Naive B cell (primary cell): ENCODE results near the gene ALK. TPM values are rescaled to one million over a fixed set of nuclear protein-coding genes. Genes with fewer than 3 reads are reported as not detected.

Experiments used
- ATAC-seq, 2 donors: fragments of 150-1000 bp; cut with Tn5 transposase; 2 replicates each; pipeline ENCODE4 v1.10.0; 2021; ENCODE audit warnings: low read depth in 2 of 2, mild to moderate bottlenecking in 2 of 2, moderate library complexity in 2 of 2
- DNase-seq: peaks from one replicate; pipeline ENCODE4 v3.0.0; 2022
- H3K27ac Mint-ChIP-seq, 6 donors: one replicate each; pipeline ENCODE4 v1.8.0; 2020 to 2022; ENCODE audit warnings: mild to moderate bottlenecking in 6 of 6, mixed read lengths in 6 of 6, moderate library complexity in 5 of 6, inconsistent platforms in 2 of 6
- H3K27me3 Mint-ChIP-seq, 3 donors: one replicate each; pipeline ENCODE4 v1.8.0; 2021 to 2022; ENCODE audit warnings: mixed read lengths in 3 of 3, mild to moderate bottlenecking in 1 of 3
- H3K36me3 Mint-ChIP-seq, 2 donors: one replicate each; pipeline ENCODE4 v1.8.0; 2020 to 2022; ENCODE audit warnings: mixed read lengths in 2 of 2, inconsistent platforms in 1 of 2, mild to moderate bottlenecking in 1 of 2
- H3K4me1 Mint-ChIP-seq, 3 donors: one replicate each; pipeline ENCODE4 v1.8.0; 2020 to 2022; ENCODE audit warnings: mixed read lengths in 3 of 3, inconsistent platforms in 1 of 3, mild to moderate bottlenecking in 1 of 3, moderate library complexity in 1 of 3
- H3K4me3 Mint-ChIP-seq, 8 donors: one replicate each; pipeline ENCODE4 v1.8.0; 2020 to 2022; ENCODE audit warnings: mild to moderate bottlenecking in 8 of 8, mixed read lengths in 8 of 8, moderate library complexity in 8 of 8, inconsistent platforms in 2 of 8
- H3K9me3 Mint-ChIP-seq, 7 donors: one replicate each; pipeline ENCODE4 v1.8.0; 2020 to 2022; ENCODE audit warnings: mixed read lengths in 7 of 7, mild to moderate bottlenecking in 5 of 7, inconsistent platforms in 2 of 7, moderate library complexity in 1 of 7
- polyA plus RNA-seq, 6 donors: library from polyadenylated mRNA; unstranded; fragments of 300-500 nt; fragmentation: Illumina TruSeq; gene quantifications; one replicate each; pipeline ENCODE4 v1.2.3, GENCODE V29; 2021; ENCODE audit warnings: low read depth in 6 of 6

ALK gene
- polyA plus RNA-seq, 6 donors from 2014 or later, result not detected

DNA sequence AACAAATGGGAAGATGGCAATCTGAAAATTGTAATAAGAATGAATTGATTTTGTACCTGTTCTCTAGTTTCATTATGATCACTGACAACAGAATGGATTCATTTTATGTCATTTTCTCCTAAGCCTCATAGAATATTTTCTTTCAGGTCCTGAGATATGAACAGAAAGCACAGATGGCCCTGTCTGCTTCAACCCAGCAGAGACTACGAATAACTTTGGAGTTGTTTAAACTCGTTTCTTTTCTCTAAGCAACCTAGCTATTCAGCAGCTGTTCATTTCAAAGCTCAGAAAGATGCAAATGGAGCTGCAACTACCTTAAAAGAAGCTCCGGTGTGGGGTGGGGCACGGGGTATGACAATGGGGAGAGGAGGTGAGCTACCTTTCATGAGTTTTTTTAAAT lies 124.9 kb downstream of the ALK start:
- H3K27me3 Mint-ChIP-seq, result peaks cover 7 to 15% (median 8%) of the 10 kb centered on the region in 3 donors
- H3K9me3 Mint-ChIP-seq, result peaks cover 0 to 5% (median 0%) of the 10 kb centered on the region in 7 donors
- no peaks in the 10 kb centered on the region for H3K4me1 Mint-ChIP-seq
- ATAC-seq (no peak), DNase-seq (no peak)
- peak overlapping the region in 1 of 6 donors; percentile 12 for H3K27ac Mint-ChIP-seq
- no peaks in the 10 kb centered on the region for H3K36me3 Mint-ChIP-seq
- no peak overlapping the region for H3K4me3 Mint-ChIP-seq

DNA sequence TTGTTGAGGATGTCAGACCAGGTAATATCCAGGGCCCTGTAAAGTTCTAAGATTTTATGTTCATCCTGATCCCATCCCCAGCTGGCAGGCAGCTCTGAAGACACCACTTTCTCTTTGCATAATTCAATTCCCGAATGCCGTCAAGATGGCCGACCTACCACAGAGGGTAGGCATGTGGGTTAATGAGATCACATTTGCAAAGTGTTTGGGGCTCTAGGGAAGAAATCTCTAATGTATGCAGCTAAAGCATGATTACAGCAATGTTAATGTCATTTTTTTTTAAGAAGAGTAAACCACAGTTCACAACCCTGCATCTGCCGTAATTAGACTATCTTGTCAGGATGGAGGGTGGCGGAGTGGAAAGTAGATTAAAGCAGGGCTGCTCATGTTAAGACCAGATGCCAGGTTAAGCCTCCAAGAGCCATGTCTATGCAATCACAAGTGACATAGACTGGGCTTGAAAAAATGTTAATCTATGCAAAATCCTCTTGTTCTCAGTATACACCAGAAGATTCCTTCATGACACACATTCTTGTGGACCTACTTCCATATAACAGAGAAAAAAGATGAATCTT lies 131.4 kb downstream of the ALK start:
- ATAC-seq, result no peak
- H3K27ac Mint-ChIP-seq, result no peak overlapping the region
- no peaks in the 10 kb centered on the region for H3K36me3 Mint-ChIP-seq
- no peaks in the 10 kb centered on the region for H3K27me3 Mint-ChIP-seq
- H3K4me1 Mint-ChIP-seq, result no peaks in the 10 kb centered on the region
- no peak for DNase-seq
- no peak overlapping the region for H3K4me3 Mint-ChIP-seq
- peaks cover 2 to 6% (median 4%) of the 10 kb centered on the region in 7 donors for H3K9me3 Mint-ChIP-seq

DNA sequence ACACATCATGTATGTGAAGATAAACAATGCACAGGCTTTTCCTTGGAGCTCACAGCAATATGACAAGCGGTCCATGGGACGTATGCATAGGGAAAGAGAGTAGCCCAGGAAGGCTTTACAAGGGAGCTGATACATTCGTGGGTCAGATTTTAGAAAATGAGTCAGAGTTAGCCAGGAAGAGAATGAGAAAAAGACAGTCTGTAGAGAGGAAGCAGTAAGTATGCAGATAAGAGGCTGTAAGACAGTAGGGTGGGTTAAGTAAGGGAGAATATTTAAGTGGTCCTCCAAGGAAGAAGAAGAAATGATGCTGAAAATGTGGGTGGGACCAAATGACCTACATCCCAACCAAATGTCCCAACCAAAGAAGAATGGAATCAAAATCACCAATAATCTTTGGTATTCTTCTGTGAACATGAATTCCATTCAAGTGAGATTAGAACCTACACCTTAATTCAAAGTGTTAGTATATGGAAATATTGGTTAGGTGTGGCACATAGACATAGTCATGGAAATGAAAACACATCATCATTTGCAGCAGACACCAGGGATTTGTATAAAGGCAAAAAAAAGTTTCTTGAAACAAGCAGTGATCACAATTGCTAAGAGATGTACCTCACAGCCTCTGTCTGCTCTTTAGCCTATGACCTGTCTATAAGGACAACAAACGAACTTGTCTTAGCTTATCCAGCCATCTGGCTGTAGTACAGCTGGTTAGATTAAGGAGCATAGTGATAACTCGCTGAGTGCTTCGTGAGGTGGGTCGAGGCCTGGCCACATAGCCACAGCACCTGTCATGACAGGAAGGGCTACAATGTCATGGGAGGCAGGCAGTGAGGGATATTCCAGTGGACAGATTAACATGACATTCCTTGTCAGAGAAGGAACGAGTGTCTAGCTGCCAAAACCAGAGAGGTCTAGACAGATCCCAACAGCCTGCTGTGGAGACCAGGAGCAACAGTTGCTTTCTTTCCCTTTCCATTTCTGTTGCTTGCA lies 133.6 kb downstream of the ALK start:
- no peak for DNase-seq
- H3K36me3 Mint-ChIP-seq, result no peaks in the 10 kb centered on the region
- H3K9me3 Mint-ChIP-seq, result peaks cover 0 to 6% (median 3%) of the 10 kb centered on the region in 7 donors
- ATAC-seq, result no peak
- peaks cover 4 to 10% (median 6%) of the 10 kb centered on the region in 3 donors for H3K27me3 Mint-ChIP-seq
- no peak overlapping the region for H3K4me3 Mint-ChIP-seq
- no peaks in the 10 kb centered on the region for H3K4me1 Mint-ChIP-seq
- H3K27ac Mint-ChIP-seq, result no peak overlapping the region

DNA sequence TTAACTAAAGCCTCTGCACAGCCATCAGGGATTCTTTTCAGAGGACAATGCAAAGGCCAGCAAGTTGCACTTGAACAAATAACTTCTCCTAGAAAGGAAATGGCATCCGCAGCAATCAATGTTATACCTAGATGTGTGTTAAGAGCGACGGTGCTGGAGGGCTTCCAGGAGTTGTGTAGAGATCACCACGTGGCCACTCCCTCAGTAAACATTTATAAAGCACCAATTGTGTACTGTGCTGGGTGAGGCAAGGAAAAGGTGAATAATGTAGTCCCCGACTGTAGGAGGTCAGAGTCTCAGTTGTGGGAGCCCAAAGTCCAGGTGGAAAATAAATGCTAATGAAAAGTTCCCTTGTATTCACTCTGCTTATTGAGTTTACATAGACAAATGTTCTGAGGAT lies 135.0 kb downstream of the ALK start:
- ATAC-seq (no peak), DNase-seq (no peak)
- Mint-ChIP-seq H3K27me3 (peaks cover 8 to 12% (median 10%) of the 10 kb centered on the region in 3 donors), H3K36me3 (no peaks in the 10 kb centered on the region), H3K9me3 (peaks cover 0 to 6% (median 2%) of the 10 kb centered on the region in 7 donors), H3K27ac (no peak overlapping the region), H3K4me1 (no peaks in the 10 kb centered on the region), H3K4me3 (no peak overlapping the region)

DNA sequence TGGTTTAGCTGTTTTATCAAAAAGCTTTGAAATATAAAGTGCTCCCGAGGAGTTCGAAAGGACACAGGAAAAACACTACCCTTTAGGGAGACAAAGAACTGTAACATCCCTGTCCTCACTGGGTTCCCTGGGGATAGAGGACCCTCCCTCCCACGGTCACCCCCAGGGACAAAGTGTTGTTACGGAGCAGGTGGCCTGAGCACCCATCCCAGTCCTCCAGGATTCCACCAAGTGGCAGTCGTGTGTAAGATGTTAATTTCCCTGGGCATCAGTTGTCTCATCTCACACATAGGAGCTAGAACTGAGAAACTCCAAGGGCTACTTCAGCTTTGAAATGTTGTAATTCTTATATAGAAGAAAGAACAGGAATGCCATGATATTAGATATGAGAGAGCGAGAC lies 137.7 kb downstream of the ALK start:
- Mint-ChIP-seq H3K4me1 (no peaks in the 10 kb centered on the region), H3K27ac (no peak overlapping the region), H3K9me3 (no peaks in the 10 kb centered on the region), H3K36me3 (no peaks in the 10 kb centered on the region), H3K27me3 (peaks cover 8 to 15% (median 12%) of the 10 kb centered on the region in 3 donors), H3K4me3 (no peak overlapping the region)
- DNase-seq (no peak), ATAC-seq (no peak)

DNA sequence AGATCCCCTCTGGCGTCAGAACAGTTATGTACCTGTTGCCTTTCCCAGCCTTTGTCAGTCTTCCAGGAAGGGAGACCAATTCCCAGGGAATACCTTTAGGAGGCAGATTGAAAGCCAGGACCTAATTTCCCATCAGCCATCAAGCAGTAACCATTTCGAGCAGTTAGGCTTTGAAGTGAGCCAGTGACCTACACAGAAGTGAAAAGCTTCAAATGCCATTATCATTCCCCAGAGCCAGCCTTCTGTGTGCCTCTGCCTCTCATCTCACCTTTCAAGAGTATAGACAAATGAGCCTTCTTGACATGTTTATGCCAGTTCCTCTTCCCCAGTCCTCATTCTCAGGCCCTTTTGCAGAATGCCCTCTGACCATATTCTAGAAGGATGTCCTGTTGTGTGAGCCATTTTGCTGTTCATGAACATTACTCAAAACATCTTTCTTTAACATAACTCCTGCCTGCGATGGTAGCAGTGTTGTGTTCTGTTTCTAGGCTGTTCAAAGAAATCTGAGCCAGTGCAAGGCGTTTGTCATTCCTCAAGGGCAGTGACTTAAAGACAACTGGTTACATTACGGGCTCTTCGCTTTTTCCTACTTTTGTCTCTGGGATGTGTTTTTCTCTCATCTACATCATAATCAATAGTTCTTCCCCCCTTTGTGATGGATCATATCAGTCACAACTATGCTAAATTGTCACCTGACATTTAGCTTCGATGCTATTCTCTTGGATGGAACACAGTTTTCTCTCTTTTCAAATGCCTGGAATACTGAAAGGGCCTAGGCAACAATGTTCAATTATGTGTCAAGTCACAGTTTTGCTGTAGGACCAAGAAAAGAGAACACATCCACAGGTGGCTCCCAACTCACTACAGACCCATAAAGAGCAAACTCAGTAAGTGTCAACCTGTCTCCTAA lies 138.6 kb downstream of the ALK start:
- Mint-ChIP-seq H3K27me3 (peaks cover 8 to 15% (median 12%) of the 10 kb centered on the region in 3 donors), H3K4me3 (no peak overlapping the region), H3K4me1 (no peaks in the 10 kb centered on the region), H3K27ac (no peak overlapping the region), H3K36me3 (no peaks in the 10 kb centered on the region), H3K9me3 (peaks cover 0 to 3% (median 0%) of the 10 kb centered on the region in 7 donors)
- ATAC-seq (no peak), DNase-seq (no peak)

DNA sequence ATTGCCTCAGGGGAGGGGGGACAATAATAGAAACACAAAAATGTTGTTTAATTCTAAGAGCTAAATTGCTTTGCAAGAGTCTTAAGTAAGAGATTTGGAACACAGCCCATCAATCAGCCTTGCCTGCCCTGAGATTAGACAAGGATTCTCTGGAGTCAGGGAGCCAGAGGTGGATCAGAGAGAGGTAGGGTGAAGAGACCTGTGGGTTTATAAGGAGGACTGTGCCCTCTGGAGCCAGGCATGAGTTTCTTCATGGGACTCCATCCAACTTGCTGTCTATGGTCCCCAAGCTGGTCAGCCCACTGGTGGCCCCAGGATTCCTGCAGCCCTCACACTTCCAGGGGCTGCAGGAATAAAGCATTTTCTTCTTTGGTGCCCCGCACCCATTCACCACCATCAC lies 139.3 kb downstream of the ALK start:
- Mint-ChIP-seq H3K4me1 (no peaks in the 10 kb centered on the region), H3K27ac (no peak overlapping the region), H3K9me3 (peaks cover 0 to 4% (median 0%) of the 10 kb centered on the region in 7 donors), H3K36me3 (no peaks in the 10 kb centered on the region), H3K27me3 (peaks cover 8 to 15% (median 12%) of the 10 kb centered on the region in 3 donors), H3K4me3 (no peak overlapping the region)
- ATAC-seq, result no peak
- no peak for DNase-seq

DNA sequence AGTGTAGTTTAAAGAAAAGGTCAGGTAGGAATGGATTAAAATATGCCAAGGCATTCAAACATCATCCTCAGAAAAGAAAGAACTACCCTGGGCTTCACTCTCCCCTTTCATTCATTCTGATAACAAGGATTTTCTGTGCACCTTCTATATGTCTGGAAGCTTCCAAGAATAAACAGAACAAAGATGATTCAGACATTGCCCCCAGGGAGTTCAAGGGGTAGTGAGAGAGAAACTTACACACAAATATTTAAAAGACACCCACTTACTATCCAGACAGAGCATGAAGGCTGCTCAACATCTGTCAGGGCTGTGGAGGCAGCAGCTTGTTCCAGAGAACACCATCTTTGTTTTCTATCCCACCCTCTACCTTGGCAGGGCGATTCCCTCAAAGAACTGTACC lies 140.5 kb downstream of the ALK start:
- no peak for ATAC-seq
- Mint-ChIP-seq H3K36me3 (no peaks in the 10 kb centered on the region), H3K27ac (no peak overlapping the region), H3K4me3 (no peak overlapping the region), H3K9me3 (peaks cover 0 to 4% (median 0%) of the 10 kb centered on the region in 7 donors), H3K27me3 (peaks cover 8 to 18% (median 15%) of the 10 kb centered on the region in 3 donors), H3K4me1 (no peaks in the 10 kb centered on the region)
- no peak for DNase-seq

DNA sequence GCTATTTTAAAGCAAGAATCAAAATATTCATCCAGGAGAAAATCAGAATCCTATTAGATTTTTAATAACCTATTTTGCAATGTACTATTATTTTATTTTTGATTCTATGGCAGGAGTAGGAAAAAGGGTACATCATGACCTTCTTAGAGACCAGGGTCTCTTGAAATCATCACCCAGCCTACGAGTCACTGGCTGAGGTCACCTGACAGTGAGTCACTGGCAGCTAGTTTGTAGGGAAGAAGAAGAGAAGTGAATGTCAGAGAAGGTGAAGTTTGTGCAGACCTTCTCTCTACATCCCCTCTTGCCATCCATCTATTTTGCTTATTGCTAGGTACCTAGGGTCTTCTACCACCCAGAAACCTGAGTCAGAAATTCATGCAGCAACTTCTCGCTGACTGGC lies 144.2 kb downstream of the ALK start:
- DNase-seq (no peak), ATAC-seq (no peak)
- Mint-ChIP-seq H3K4me1 (no peaks in the 10 kb centered on the region), H3K27ac (no peak overlapping the region), H3K9me3 (peaks cover 0 to 4% (median 0%) of the 10 kb centered on the region in 7 donors), H3K36me3 (no peaks in the 10 kb centered on the region), H3K4me3 (no peak overlapping the region), H3K27me3 (peaks cover 6 to 17% (median 14%) of the 10 kb centered on the region in 3 donors)

DNA sequence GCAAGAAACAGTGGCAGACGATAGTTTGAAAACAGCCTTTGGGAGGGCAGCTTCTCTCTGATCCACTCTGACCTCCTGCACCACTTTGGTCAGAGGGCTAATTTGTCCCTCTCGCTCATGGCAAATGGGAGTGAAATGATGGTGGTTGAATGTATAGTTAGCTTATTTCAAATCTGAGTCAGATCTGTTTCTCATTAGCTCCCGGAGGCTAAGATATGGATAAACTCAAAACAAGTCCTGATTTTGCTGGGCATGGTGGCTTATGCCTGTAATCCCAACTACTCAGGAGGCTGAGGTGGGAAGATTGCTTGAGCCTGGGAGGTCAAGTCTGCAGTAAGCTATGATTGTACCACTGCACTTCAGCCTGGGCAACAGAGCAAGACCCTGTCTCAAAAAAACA lies 145.0 kb downstream of the ALK start:
- Mint-ChIP-seq H3K27ac (no peak overlapping the region), H3K27me3 (peaks cover 6 to 21% (median 14%) of the 10 kb centered on the region in 3 donors)
- ATAC-seq, result no peak

DNA sequence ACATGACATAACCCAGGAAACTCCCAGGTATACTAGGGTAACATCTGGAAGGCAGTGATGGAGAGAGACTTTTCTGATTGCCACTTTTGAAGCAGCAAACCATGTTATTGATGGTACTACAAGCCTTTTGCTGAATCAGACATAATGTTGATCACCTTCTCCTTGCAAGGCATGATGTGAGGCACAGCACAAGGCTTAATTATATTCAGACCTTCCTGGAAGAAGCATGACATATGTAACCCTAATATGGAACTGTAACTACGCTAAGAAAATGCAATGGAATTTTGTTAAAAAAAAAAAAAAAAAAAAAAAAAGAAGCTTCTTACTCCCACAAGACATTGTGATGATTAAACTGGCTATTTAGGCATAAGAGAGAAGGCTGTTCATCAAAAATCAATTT lies 145.4 kb downstream of the ALK start:
- Mint-ChIP-seq H3K27me3 (peaks cover 9 to 24% (median 15%) of the 10 kb centered on the region in 3 donors), H3K4me1 (no peaks in the 10 kb centered on the region), H3K4me3 (no peak overlapping the region), H3K36me3 (no peaks in the 10 kb centered on the region), H3K27ac (no peak overlapping the region), H3K9me3 (peaks cover 0 to 4% (median 0%) of the 10 kb centered on the region in 7 donors)
- DNase-seq (no peak), ATAC-seq (no peak)

More for the DNA sequence above, 145.0 kb downstream of the ALK start:
- no peaks in the 10 kb centered on the region for H3K36me3 Mint-ChIP-seq
- DNase-seq, result no peak
- H3K4me3 Mint-ChIP-seq, result no peak overlapping the region
- H3K4me1 Mint-ChIP-seq, result no peaks in the 10 kb centered on the region
- H3K9me3 Mint-ChIP-seq, result peaks cover 0 to 4% (median 0%) of the 10 kb centered on the region in 7 donors

DNA sequence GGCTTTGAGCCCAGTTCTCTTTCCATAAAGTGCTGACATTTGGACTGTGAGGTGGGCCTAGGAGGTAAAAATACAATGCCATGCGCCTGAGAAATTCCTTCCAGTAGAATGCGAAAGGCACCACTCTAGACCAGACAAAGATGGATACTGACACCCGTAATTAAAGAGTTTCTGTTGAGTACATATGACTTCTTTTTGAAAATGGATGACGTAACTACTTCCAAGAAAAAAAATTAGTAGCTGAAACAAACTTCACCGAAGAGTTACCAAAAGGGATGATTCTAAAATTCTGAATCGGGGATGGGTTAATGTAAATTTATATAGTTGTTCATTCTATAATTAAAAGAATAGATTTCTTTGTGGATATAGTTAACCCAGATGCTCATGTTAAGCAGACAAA lies 146.8 kb downstream of the ALK start:
- Mint-ChIP-seq H3K9me3 (peaks cover 0 to 5% (median 0%) of the 10 kb centered on the region in 7 donors), H3K4me3 (no peak overlapping the region), H3K4me1 (no peaks in the 10 kb centered on the region), H3K36me3 (no peaks in the 10 kb centered on the region), H3K27me3 (peaks cover 12 to 33% (median 18%) of the 10 kb centered on the region in 3 donors), H3K27ac (no peak overlapping the region)
- no peak for ATAC-seq
- DNase-seq, result no peak

DNA sequence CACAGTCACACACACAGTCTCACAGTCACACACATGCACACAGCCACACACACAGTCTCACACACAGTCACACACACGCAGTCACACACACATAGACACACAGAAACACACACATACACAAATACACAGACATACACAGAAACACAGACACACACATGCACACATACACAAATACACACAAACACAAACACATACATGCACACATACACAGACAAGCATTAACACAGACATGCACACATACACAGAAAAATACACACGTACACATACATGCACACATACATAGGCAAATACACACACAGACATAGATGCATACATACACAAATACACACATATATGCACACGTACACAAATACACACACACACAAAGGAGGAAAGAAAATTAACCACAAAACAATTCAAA lies 150.5 kb downstream of the ALK start:
- Mint-ChIP-seq H3K4me3 (no peak overlapping the region), H3K27ac (no peak overlapping the region), H3K36me3 (no peaks in the 10 kb centered on the region), H3K4me1 (no peaks in the 10 kb centered on the region), H3K9me3 (peaks cover 0 to 5% (median 0%) of the 10 kb centered on the region in 7 donors), H3K27me3 (peaks cover 6 to 38% (median 22%) of the 10 kb centered on the region in 3 donors)
- DNase-seq, result no peak
- ATAC-seq, result no peak
